H1 (cell line): ENCODE measurements around the gene SNRPD3. TPM values are rescaled to one million over a fixed set of nuclear protein-coding genes. Genes with fewer than 3 reads are reported as not detected.

ENCODE experiments used
- CTCF ChIA-PET: fragments of 300-600 bp; sonication (Branson Sonifier 250); formaldehyde crosslinking; loops from one replicate; lab custom pipeline; 2021; ENCODE audit not compliant: partially characterized antibody; lab: Charles Lee
- POLR2A ChIA-PET: fragments of 300-600 bp; sonication (Branson Sonifier 250); formaldehyde crosslinking; loops from one replicate; lab custom pipeline; 2021; ENCODE audit warnings: inconsistent platforms; ENCODE audit not compliant: partially characterized antibody; lab: Charles Lee
- DNase-seq, 2 experiments: peaks; one replicate each; pipeline versions ENCODE4 v3.0.0 to v3.0.0-alpha.2; 2010 to 2022; ENCODE audit warnings: low spot score in 2 of 2, low read depth in 1 of 2, mixed read lengths in 1 of 2
- FAIRE-seq: peaks from 2 replicates; lab custom pipeline; 2011; peaks lifted over from hg19 to GRCh38; lab: Jason Lieb, UNC
- H2AFZ ChIP-seq: 2 replicates; pipeline ENCODE4 v1.8.1; 2012; ENCODE audit warnings: low read length, inconsistent platforms
- H2AK5ac ChIP-seq: 2 replicates; pipeline ENCODE4 v1.6.1; 2013; ENCODE audit warnings: low read depth, low read length
- H2BK120ac ChIP-seq: replicated peaks from 2 replicates; pipeline ENCODE3; 2013; ENCODE audit warnings: low read depth, low read length, inconsistent platforms
- H2BK12ac ChIP-seq: 2 replicates; pipeline ENCODE4 v1.6.1; 2013; ENCODE audit warnings: low read depth, low read length
- H2BK15ac ChIP-seq: 2 replicates; pipeline ENCODE4 v1.6.1; 2013; ENCODE audit warnings: low read length
- H2BK20ac ChIP-seq: 2 replicates; pipeline ENCODE4 v1.6.1; 2013; ENCODE audit warnings: low read length
- H2BK5ac ChIP-seq: 2 replicates; pipeline ENCODE4 v1.6.1; 2013; ENCODE audit warnings: low read depth, low read length
- H3K14ac ChIP-seq: 2 replicates; pipeline ENCODE4 v1.6.1; 2013; ENCODE audit warnings: inconsistent platforms; ENCODE audit not compliant: insufficient read length
- H3K18ac ChIP-seq: 2 replicates; pipeline ENCODE4 v1.6.1; 2013; ENCODE audit warnings: low read length; ENCODE audit errors: extremely low read depth
- H3K23ac ChIP-seq: 2 replicates; pipeline ENCODE4 v1.6.1; 2013; ENCODE audit warnings: inconsistent platforms; ENCODE audit not compliant: insufficient read length
- H3K23me2 ChIP-seq: 2 replicates; pipeline ENCODE4 v1.6.1; 2013; ENCODE audit warnings: low read depth, low read length
- H3K27ac ChIP-seq: 2 replicates; pipeline ENCODE4 v1.6.1; 2011; ENCODE audit warnings: low read depth, low read length, inconsistent platforms
- H3K27me3 ChIP-seq, 4 experiments: replicated peaks in 1 of 4; 1 replicate in 1 of 4; 2 replicates in 3 of 4; pipeline versions ENCODE4 v1.6.1 to v1.8.1; 2011 to 2013; ENCODE audit warnings: low read length in 3 of 4, mild to moderate bottlenecking in 3 of 4, inconsistent platforms in 2 of 4, mixed read lengths in 2 of 4, moderate library complexity in 1 of 4; ENCODE audit not compliant: control insufficient read depth in 3 of 4, insufficient read depth in 3 of 4; ENCODE audit errors: extremely low read depth in 1 of 4
- H3K36me3 ChIP-seq, 4 experiments: 2 replicates each; pipeline versions ENCODE4 v1.6.1 to v1.8.1; 2011 to 2013; ENCODE audit warnings: mild to moderate bottlenecking in 4 of 4, low read length in 3 of 4, moderate library complexity in 2 of 4, control low read depth in 1 of 4, inconsistent platforms in 1 of 4; ENCODE audit not compliant: insufficient read depth in 4 of 4, control insufficient read depth in 2 of 4
- H3K4ac ChIP-seq: replicated peaks from 2 replicates; pipeline ENCODE3; 2013; ENCODE audit warnings: low read length, low read depth, mixed read lengths, inconsistent platforms; ENCODE audit not compliant: insufficient read length
- H3K4me1 ChIP-seq, 4 experiments: replicated peaks in 1 of 4; 1 replicate in 1 of 4; 2 replicates in 3 of 4; pipeline versions ENCODE4 v1.6.1 to v1.8.1; 2011 to 2013; ENCODE audit warnings: low read length in 3 of 4, inconsistent platforms in 2 of 4, mixed read lengths in 1 of 4; ENCODE audit not compliant: insufficient read depth in 4 of 4, control insufficient read depth in 3 of 4
- H3K4me2 ChIP-seq, 2 experiments: 2 replicates each; pipeline versions ENCODE4 v1.6.1 to v1.8.1; 2011 to 2013; ENCODE audit warnings: low read depth in 2 of 2, low read length in 2 of 2, control low read depth in 1 of 2, inconsistent platforms in 1 of 2, mild to moderate bottlenecking in 1 of 2; ENCODE audit not compliant: insufficient read depth in 1 of 2
- H3K4me3 ChIP-seq, 4 experiments: fragments of 200-600, 300-600 bp in 1 of 4; sonication (generic), shearing (Covaris generic), sonication (Bioruptor Twin) in 1 of 4; 2 replicates each; pipeline versions ENCODE4 v1.5.1 to v1.8.1; 2011 to 2016; ENCODE audit warnings: low read length in 4 of 4, low read depth in 3 of 4, control low read depth in 2 of 4, inconsistent platforms in 2 of 4, mild to moderate bottlenecking in 2 of 4, mixed read lengths in 1 of 4, moderate library complexity in 1 of 4; ENCODE audit not compliant: insufficient read depth in 2 of 4; ENCODE audit errors: extremely low read depth in 1 of 4
- H3K56ac ChIP-seq: replicated peaks from 2 replicates; pipeline ENCODE3; 2013; ENCODE audit warnings: low read depth, mild to moderate bottlenecking, mixed read lengths, low read length, inconsistent platforms; ENCODE audit not compliant: insufficient read length
- H3K79me1 ChIP-seq: 2 replicates; pipeline ENCODE4 v1.6.1; 2013; ENCODE audit warnings: low read depth, low read length, control low read depth
- H3K79me2 ChIP-seq, 2 experiments: 2 replicates each; pipeline versions ENCODE4 v1.6.1 to v1.8.1; 2012 to 2013; ENCODE audit warnings: low read length in 2 of 2, mild to moderate bottlenecking in 2 of 2, inconsistent platforms in 1 of 2; ENCODE audit not compliant: insufficient read depth in 2 of 2, control insufficient read depth in 1 of 2
- H3K9ac ChIP-seq, 4 experiments: replicated peaks in 1 of 4; 1 replicate in 1 of 4; 2 replicates in 3 of 4; pipeline versions ENCODE4 v1.6.1 to v1.8.1; 2011 to 2013; ENCODE audit warnings: low read depth in 3 of 4, low read length in 3 of 4, control low read depth in 2 of 4, mild to moderate bottlenecking in 2 of 4, moderate library complexity in 2 of 4, inconsistent platforms in 1 of 4; ENCODE audit errors: extremely low read depth in 1 of 4
- H3K9me3 ChIP-seq, 2 experiments: 2 replicates each; pipeline versions ENCODE4 v1.6.1 to v1.8.1; 2012 to 2013; ENCODE audit warnings: mild to moderate bottlenecking in 2 of 2, moderate library complexity in 2 of 2, control low read depth in 1 of 2, inconsistent platforms in 1 of 2, low read depth in 1 of 2, low read length in 1 of 2, mixed read lengths in 1 of 2; ENCODE audit not compliant: insufficient read depth in 2 of 2
- H4K20me1 ChIP-seq, 2 experiments: replicated peaks in 1 of 2; 2 replicates each; pipeline versions ENCODE3 to v1.8.1; 2011 to 2013; ENCODE audit warnings: inconsistent platforms in 2 of 2, low read length in 2 of 2, mild to moderate bottlenecking in 1 of 2; ENCODE audit not compliant: insufficient read depth in 2 of 2, control insufficient read depth in 1 of 2
- H4K5ac ChIP-seq: 2 replicates; pipeline ENCODE4 v1.6.1; 2013; ENCODE audit warnings: low read length, low read depth, mixed read lengths, inconsistent platforms; ENCODE audit not compliant: insufficient read length
- H4K8ac ChIP-seq: 2 replicates; pipeline ENCODE4 v1.8.0; 2013; ENCODE audit warnings: mild to moderate bottlenecking, moderate library complexity, low read length, inconsistent platforms; ENCODE audit not compliant: insufficient read depth; ENCODE audit errors: extremely low read depth
- H4K91ac ChIP-seq: replicated peaks from 2 replicates; pipeline ENCODE3; 2013; ENCODE audit warnings: low read length, mixed read lengths, inconsistent platforms; ENCODE audit not compliant: insufficient read length
- CHD2 ChIP-seq: IDR thresholded peaks from 2 replicates; pipeline ENCODE4 v1.6.1; 2012; ENCODE audit warnings: low read length, improper control_type of control experiment
- CREB1 ChIP-seq: IDR thresholded peaks from 2 replicates; pipeline ENCODE4 v1.6.1; 2012; ENCODE audit warnings: inconsistent platforms
- KDM4A ChIP-seq: IDR thresholded peaks from one replicate; pipeline ENCODE4 v1.7.1; 2012; ENCODE audit warnings: low read depth, mild to moderate bottlenecking, moderate library complexity, low read length, inconsistent platforms; ENCODE audit not compliant: severe bottlenecking
- MAX ChIP-seq: IDR thresholded peaks from 2 replicates; pipeline ENCODE4 v1.6.1; 2012; ENCODE audit warnings: inconsistent platforms
- NANOG ChIP-seq: IDR thresholded peaks from 2 replicates; pipeline ENCODE4 v1.6.1; 2011; ENCODE audit warnings: low read length, low read depth, mild to moderate bottlenecking, inconsistent platforms; ENCODE audit not compliant: insufficient read depth, poor library complexity, severe bottlenecking
- PHF8 ChIP-seq: fragments of 200-600 bp; sonication (generic); conservative IDR thresholded peaks from 2 replicates; pipeline ENCODE4 v1.7.1; 2012; ENCODE audit warnings: low read depth, mild to moderate bottlenecking, inconsistent platforms, low read length, moderate library complexity
- POLR2AphosphoS5 ChIP-seq: IDR thresholded peaks from 2 replicates; pipeline ENCODE4 v1.6.1; 2011; ENCODE audit warnings: low read depth, low read length
- TAF1 ChIP-seq: IDR thresholded peaks from 2 replicates; pipeline ENCODE4 v1.6.1; 2011; ENCODE audit warnings: mild to moderate bottlenecking, low read depth, low read length
- TAF7 ChIP-seq: optimal IDR thresholded peaks from 2 replicates; pipeline ENCODE3; 2011; ENCODE audit warnings: low read depth, mild to moderate bottlenecking, inconsistent platforms, low read length, moderate library complexity, borderline replicate concordance
- TBP ChIP-seq: IDR thresholded peaks from 2 replicates; pipeline ENCODE4 v1.6.1; 2011; ENCODE audit warnings: low read depth, low read length, improper control_type of control experiment
- YY1 ChIP-seq: IDR thresholded peaks from 2 replicates; pipeline ENCODE4 v1.6.1; 2011; ENCODE audit warnings: low read depth, mild to moderate bottlenecking, low read length
- WGBS, 2 experiments: shearing (Covaris generic) in 1 of 2; methylation state at CpG; one replicate each; pipeline versions ENCODE4 v1.1.6 to v1.1.7; 2013 to 2015; ENCODE audit warnings: low lambda C conversion rate in 2 of 2, mixed read lengths in 2 of 2, inconsistent platforms in 1 of 2, low coverage in 1 of 2, missing lambda C conversion rate in 1 of 2; ENCODE audit not compliant: insufficient replicate concordance in 2 of 2, insufficient coverage in 1 of 2, insufficient read length in 1 of 2; ENCODE audit errors: extremely low coverage in 1 of 2, missing lambda C conversion rate in 1 of 2; 5-methylcytosine and 5-hydroxymethylcytosine counted together
- polyA plus RNA-seq, 7 experiments: library from polyadenylated mRNA; depleted of rRNA in 3 of 7; stranded (reverse) in 5 of 7; unstranded in 2 of 7; fragments of >200 nt in 5 of 7; fragments of 200-250 nt in 2 of 7; gene quantifications; 1 replicate in 5 of 7; 2 replicates in 1 of 7; 4 replicates in 1 of 7; pipeline versions ENCODE4 v1.2.1 to v1.2.3, GENCODE V29; 2011 to 2013; ENCODE audit warnings: missing spikeins in 2 of 7, mixed read lengths in 2 of 7
- total RNA-seq: library from RNA; stranded (reverse); fragmentation: NEBNext Ultra II Directional; extraction: Animal tissue kit (Norgen Biotek cat#: 25700); gene quantifications from 2 replicates; pipeline ENCODE4 v1.2.1, GENCODE V29; 2021

Gene SNRPD3
- total and polyA plus RNA-seq, 2 of the 8 experiments (the other 6 are each of a cell fraction or from before 2014, with no cell fraction given) = 200 to 455 TPM

GRCh38 chr22:24592851-24593558 lies 37.2 kb downstream of the SNRPD3 start, which contains the start of gene LRRC75B:
LRRC75B (minus strand) TSS chr22:24593073; CDS start chr22:24593039, 34 bp downstream.
- FAIRE-seq = no peak
- ChIA-PET CTCF (interaction anchor here (1.1 kb wide), 1 partner anchor 11 kb away, joined by 3 read pairs; no protein-coding TSS in a partner anchor), POLR2A (interaction anchor here (0.6 to 4.4 kb wide), 10 partner anchors 10 to 302 kb away, joined by 3 to 38 read pairs (median 4); partner anchors contain the start of gene GUCD1)
- Histone ChIP-seq H2AK5ac (peak within 1 kb of the TSS; percentile 48; the same call in 1 of the 2 replicates), H2BK5ac (peak within 1 kb of the TSS; percentile 69; the same call in 1 of the 2 replicates), H3K4me1 (peaks cover 0 to 25% (median 10%) of the 10 kb centered on the region in 4 experiments; a peak in 6 of 7 replicates), H3K79me2 (no peaks in the 10 kb centered on the region), H2BK15ac (0 out of 2 replicates have a peak within 1 kb of the TSS, but pooled peaks have one; percentile 81), H4K20me1 (no peaks in the 10 kb centered on the region), H4K91ac (peak within 1 kb of the TSS; percentile 95), H3K4me2 (peak within 1 kb of the TSS; percentile 57 to 95), H4K5ac (peak within 1 kb of the TSS; percentile 77), H3K36me3 (no peaks in the 10 kb centered on the region), H2BK12ac (peak within 1 kb of the TSS; percentile 92; the same call in 1 of the 2 replicates), H3K9me3 (no peaks in the 10 kb centered on the region), H3K56ac (peak within 1 kb of the TSS; percentile 56), H3K18ac (peak within 1 kb of the TSS; percentile 32), H2BK120ac (no peak within 1 kb of the TSS), H3K9ac (peak within 1 kb of the TSS; percentile 38 to 80 (median 64); a peak in 5 of 7 replicates), H3K27ac (no peak within 1 kb of the TSS; the same call in 1 of the 2 replicates), H3K4ac (peak within 1 kb of the TSS; percentile 97), H4K8ac (peak within 1 kb of the TSS; percentile 76), H3K23ac (no peak within 1 kb of the TSS), H3K4me3 (peak within 1 kb of the TSS; percentile 41 to 87 (median 60)), H3K23me2 (peaks cover 2% of the 10 kb centered on the region; the same call in 1 of the 2 replicates), H2AFZ (0 out of 2 replicates have a peak within 1 kb of the TSS, but pooled peaks have one; percentile 65), H2BK20ac (no peak within 1 kb of the TSS), H3K27me3 (no peaks in the 10 kb centered on the region), H3K79me1 (no peaks in the 10 kb centered on the region; the same call in 1 of the 2 replicates), H3K14ac (no peak within 1 kb of the TSS)
- DNase-seq = peak; percentile 46 to 91
- 11% methylated on average over 51 of the region's 72 CpGs; no CpG with 5 or more reads in 1 of the 2 experiments for WGBS, 2 experiments
- no peak for TF ChIP-seq NANOG
- TF ChIP-seq POLR2AphosphoS5 = peak; percentile 82
- peak; percentile 76 for TF ChIP-seq TAF1
- peak; percentile 68 for TF ChIP-seq KDM4A
- TF ChIP-seq CHD2 = no peak
- TF ChIP-seq MAX = 0 out of 2 replicates have a peak, but pooled peaks have one; percentile 10
- TF ChIP-seq TBP = peak; percentile 60; the same call in 1 of the 2 replicates
- TF ChIP-seq PHF8 = no peak; the same call in 1 of the 2 replicates
- peak; percentile 50 for TF ChIP-seq TAF7
- peak; percentile 63; the same call in 1 of the 2 replicates for TF ChIP-seq YY1
- TF ChIP-seq CREB1 = peak; percentile 41; the same call in 1 of the 2 replicates
